HepG2 (cell line): ENCODE results near the gene CDT1. TPM values are rescaled to one million over a fixed set of nuclear protein-coding genes. Genes with fewer than 3 reads are reported as not detected.

ENCODE experiments used
- ATF1 ChIP-seq: IDR thresholded peaks from 2 replicates; pipeline ENCODE4 v1.6.1; 2016; ENCODE audit warnings: mild to moderate bottlenecking, control low read depth
- GATAD2A ChIP-seq: IDR thresholded peaks from 2 replicates; pipeline ENCODE4 v1.6.1; 2016
- MLLT10 ChIP-seq: sonication (generic); formaldehyde crosslinking; IDR thresholded peaks from 2 replicates; pipeline ENCODE4 v1.4.0; 2020; ENCODE audit warnings: missing genetic modification reagents
- NPAS2 ChIP-seq: sonication (generic); formaldehyde crosslinking; IDR thresholded peaks from 2 replicates; pipeline ENCODE4 v1.8.0; 2022; ENCODE audit warnings: mild to moderate bottlenecking, missing genetic modification reagents, borderline replicate concordance
- PAF1 ChIP-seq: IDR thresholded peaks from 2 replicates; pipeline ENCODE4 v1.6.1; 2016; ENCODE audit warnings: missing genetic modification reagents, missing compliant biosample characterization
- SMARCE1 ChIP-seq: fragments of 450-650 bp; IDR thresholded peaks from 2 replicates; pipeline ENCODE4 v1.6.1; 2017; ENCODE audit warnings: borderline replicate concordance
- SNAI1 ChIP-seq: sonication (generic); formaldehyde crosslinking; IDR thresholded peaks from 2 replicates; pipeline ENCODE4 v1.5.0; 2020; ENCODE audit warnings: mild to moderate bottlenecking, missing genetic modification reagents, borderline replicate concordance
- TBX3 ChIP-seq: fragments of 450-650 bp; IDR thresholded peaks from 2 replicates; pipeline ENCODE4 v1.6.1; 2017; ENCODE audit warnings: antibody characterized with exemption, mild to moderate bottlenecking, inconsistent platforms, borderline replicate concordance
- TGIF2 ChIP-seq: IDR thresholded peaks from 2 replicates; pipeline ENCODE4 v1.6.1; 2016; ENCODE audit warnings: control low read depth, missing compliant biosample characterization
- ZBTB21 ChIP-seq: sonication (generic); formaldehyde crosslinking; IDR thresholded peaks from 2 replicates; pipeline ENCODE4 v1.4.0; 2020; ENCODE audit warnings: missing genetic modification reagents
- ZNF367 ChIP-seq: sonication (generic); formaldehyde crosslinking; IDR thresholded peaks from 2 replicates; pipeline ENCODE4 v1.4.0; 2020; ENCODE audit warnings: missing genetic modification reagents, borderline replicate concordance
- ZSCAN29 ChIP-seq: sonication (generic); formaldehyde crosslinking; conservative IDR thresholded peaks from 2 replicates; pipeline ENCODE4 v1.4.0; 2020; ENCODE audit warnings: mild to moderate bottlenecking, missing genetic modification reagents
- ZSCAN31 ChIP-seq: sonication (generic); formaldehyde crosslinking; IDR thresholded peaks from 2 replicates; pipeline ENCODE4 v1.5.0; 2020; ENCODE audit warnings: low read depth, mild to moderate bottlenecking, missing genetic modification reagents
- polyA plus RNA-seq, 8 experiments: library from polyadenylated mRNA; depleted of rRNA in 3 of 8; stranded (reverse) in 7 of 8; unstranded in 1 of 8; fragments of >200 nt; fragmentation: Illumina TruSeq in 4 of 8; extraction: Trizol in 4 of 8; gene quantifications; 2 replicates each; pipeline versions ENCODE4 v1.2.1 to v1.2.3, GENCODE V29; 2011 to 2016; ENCODE audit warnings: low read depth in 4 of 8, missing spikeins in 1 of 8, mixed read lengths in 1 of 8; ENCODE audit not compliant: insufficient read depth in 1 of 8
- total RNA-seq, 5 experiments: library from RNA; depleted of rRNA; stranded (reverse); fragments of >200 nt; fragmentation: Illumina TruSeq; extraction: Trizol; gene quantifications; 2 replicates each; pipeline ENCODE4 v1.2.3, GENCODE V29; 2016; ENCODE audit warnings: low read depth in 1 of 5
- TF ChIP-seq, protein P1 (sequence below): sonication (generic); formaldehyde crosslinking; IDR thresholded peaks from 2 replicates; pipeline ENCODE4 v1.9.0; 2022; ENCODE audit warnings: low read depth, missing genetic modification reagents
- TF ChIP-seq, protein P2 (sequence below): IDR thresholded peaks from 2 replicates; pipeline ENCODE4 v1.6.1; 2016; ENCODE audit warnings: missing compliant biosample characterization, missing genetic modification reagents, borderline replicate concordance
- TF ChIP-seq, protein P3 (sequence below): sonication (generic); formaldehyde crosslinking; IDR thresholded peaks from 2 replicates; pipeline ENCODE4 v1.8.0; 2022; ENCODE audit warnings: mild to moderate bottlenecking, missing genetic modification reagents
- TF ChIP-seq, protein P4 (sequence below): sonication (generic); formaldehyde crosslinking; IDR thresholded peaks from 2 replicates; pipeline ENCODE4 v1.4.0; 2020; ENCODE audit warnings: mild to moderate bottlenecking, missing genetic modification reagents

Gene CDT1
- total and polyA plus RNA-seq, 2 of the 13 experiments (the other 11 are each of a cell fraction or from before 2014, with no cell fraction given): 23.1 to 23.8 TPM

DNA sequence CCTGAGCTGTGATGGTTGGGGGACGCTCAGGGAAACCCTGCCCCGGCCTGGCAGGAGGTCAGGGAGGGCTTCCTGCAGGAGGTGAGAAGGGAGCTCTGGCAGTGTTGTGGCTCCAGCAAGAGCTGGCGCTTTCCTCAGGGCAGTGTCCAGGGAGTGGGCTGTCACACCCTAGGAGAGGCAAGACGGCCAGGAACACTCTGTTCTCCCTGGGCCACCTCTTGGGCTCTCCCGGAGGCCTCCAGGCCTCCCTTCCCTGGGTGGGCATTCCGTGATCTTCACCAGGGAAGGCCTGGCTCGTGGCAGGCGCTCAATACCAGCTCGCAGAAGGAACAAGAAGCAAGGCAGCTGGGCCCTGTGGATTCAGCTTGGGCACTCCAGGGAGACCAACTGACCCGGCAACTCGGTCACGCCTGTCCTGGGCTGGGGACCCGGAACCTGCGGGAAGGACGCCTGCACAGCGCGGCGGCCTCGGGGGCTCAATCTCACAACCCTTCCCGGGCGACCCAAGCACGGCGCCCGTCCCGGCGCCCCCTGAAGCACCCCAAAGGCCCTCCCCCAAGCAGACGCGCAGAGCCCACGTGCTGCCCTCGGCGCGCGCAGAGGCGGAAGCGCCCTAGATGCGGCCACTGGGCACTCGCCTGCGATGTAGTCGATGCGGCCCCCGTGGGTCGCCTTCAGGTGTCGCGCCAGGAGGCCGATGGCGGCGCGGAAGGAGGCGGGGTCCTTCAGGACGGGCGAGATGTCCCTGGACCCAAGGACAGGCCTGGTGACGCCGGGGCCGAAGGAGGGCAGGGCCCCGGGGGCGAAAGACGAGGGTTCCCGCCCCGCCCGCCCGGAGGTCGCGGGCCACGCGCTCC is 7.6 kb downstream of the CDT1 start (continued):
- TF ChIP-seq, protein P1, sequence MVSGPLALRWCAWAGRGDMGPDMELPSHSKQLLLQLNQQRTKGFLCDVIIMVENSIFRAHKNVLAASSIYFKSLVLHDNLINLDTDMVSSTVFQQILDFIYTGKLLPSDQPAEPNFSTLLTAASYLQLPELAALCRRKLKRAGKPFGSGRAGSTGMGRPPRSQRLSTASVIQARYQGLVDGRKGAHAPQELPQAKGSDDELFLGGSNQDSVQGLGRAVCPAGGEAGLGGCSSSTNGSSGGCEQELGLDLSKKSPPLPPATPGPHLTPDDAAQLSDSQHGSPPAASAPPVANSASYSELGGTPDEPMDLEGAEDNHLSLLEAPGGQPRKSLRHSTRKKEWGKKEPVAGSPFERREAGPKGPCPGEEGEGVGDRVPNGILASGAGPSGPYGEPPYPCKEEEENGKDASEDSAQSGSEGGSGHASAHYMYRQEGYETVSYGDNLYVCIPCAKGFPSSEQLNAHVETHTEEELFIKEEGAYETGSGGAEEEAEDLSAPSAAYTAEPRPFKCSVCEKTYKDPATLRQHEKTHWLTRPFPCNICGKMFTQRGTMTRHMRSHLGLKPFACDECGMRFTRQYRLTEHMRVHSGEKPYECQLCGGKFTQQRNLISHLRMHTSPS (CRISPR knock-in tag): no peak; the same call in 1 of the 2 replicates
- TF ChIP-seq ZSCAN31 (CRISPR knock-in tag) (no peak), ZBTB21 (no peak), PAF1 (CRISPR knock-in tag) (no peak), ZSCAN29 (CRISPR knock-in tag) (no peak), GATAD2A (CRISPR knock-in tag) (no peak), TBX3 (no peak), SMARCE1 (no peak), MLLT10 (no peak), TGIF2 (CRISPR knock-in tag) (peak; percentile 81; the same call in 1 of the 2 replicates), ZNF367 (CRISPR knock-in tag) (peak; percentile 90; the same call in 1 of the 2 replicates), NPAS2 (no peak), ATF1 (CRISPR knock-in tag) (no peak), SNAI1 (CRISPR knock-in tag) (peak; percentile 67; the same call in 1 of the 2 replicates)
- TF ChIP-seq, protein P2, sequence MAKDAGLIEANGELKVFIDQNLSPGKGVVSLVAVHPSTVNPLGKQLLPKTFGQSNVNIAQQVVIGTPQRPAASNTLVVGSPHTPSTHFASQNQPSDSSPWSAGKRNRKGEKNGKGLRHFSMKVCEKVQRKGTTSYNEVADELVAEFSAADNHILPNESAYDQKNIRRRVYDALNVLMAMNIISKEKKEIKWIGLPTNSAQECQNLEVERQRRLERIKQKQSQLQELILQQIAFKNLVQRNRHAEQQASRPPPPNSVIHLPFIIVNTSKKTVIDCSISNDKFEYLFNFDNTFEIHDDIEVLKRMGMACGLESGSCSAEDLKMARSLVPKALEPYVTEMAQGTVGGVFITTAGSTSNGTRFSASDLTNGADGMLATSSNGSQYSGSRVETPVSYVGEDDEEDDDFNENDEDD: peak; percentile 71; the same call in 1 of the 2 replicates
- TF ChIP-seq, protein P3, sequence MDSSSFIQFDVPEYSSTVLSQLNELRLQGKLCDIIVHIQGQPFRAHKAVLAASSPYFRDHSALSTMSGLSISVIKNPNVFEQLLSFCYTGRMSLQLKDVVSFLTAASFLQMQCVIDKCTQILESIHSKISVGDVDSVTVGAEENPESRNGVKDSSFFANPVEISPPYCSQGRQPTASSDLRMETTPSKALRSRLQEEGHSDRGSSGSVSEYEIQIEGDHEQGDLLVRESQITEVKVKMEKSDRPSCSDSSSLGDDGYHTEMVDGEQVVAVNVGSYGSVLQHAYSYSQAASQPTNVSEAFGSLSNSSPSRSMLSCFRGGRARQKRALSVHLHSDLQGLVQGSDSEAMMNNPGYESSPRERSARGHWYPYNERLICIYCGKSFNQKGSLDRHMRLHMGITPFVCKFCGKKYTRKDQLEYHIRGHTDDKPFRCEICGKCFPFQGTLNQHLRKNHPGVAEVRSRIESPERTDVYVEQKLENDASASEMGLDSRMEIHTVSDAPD (CRISPR knock-in tag): no peak
- TF ChIP-seq, protein P4, sequence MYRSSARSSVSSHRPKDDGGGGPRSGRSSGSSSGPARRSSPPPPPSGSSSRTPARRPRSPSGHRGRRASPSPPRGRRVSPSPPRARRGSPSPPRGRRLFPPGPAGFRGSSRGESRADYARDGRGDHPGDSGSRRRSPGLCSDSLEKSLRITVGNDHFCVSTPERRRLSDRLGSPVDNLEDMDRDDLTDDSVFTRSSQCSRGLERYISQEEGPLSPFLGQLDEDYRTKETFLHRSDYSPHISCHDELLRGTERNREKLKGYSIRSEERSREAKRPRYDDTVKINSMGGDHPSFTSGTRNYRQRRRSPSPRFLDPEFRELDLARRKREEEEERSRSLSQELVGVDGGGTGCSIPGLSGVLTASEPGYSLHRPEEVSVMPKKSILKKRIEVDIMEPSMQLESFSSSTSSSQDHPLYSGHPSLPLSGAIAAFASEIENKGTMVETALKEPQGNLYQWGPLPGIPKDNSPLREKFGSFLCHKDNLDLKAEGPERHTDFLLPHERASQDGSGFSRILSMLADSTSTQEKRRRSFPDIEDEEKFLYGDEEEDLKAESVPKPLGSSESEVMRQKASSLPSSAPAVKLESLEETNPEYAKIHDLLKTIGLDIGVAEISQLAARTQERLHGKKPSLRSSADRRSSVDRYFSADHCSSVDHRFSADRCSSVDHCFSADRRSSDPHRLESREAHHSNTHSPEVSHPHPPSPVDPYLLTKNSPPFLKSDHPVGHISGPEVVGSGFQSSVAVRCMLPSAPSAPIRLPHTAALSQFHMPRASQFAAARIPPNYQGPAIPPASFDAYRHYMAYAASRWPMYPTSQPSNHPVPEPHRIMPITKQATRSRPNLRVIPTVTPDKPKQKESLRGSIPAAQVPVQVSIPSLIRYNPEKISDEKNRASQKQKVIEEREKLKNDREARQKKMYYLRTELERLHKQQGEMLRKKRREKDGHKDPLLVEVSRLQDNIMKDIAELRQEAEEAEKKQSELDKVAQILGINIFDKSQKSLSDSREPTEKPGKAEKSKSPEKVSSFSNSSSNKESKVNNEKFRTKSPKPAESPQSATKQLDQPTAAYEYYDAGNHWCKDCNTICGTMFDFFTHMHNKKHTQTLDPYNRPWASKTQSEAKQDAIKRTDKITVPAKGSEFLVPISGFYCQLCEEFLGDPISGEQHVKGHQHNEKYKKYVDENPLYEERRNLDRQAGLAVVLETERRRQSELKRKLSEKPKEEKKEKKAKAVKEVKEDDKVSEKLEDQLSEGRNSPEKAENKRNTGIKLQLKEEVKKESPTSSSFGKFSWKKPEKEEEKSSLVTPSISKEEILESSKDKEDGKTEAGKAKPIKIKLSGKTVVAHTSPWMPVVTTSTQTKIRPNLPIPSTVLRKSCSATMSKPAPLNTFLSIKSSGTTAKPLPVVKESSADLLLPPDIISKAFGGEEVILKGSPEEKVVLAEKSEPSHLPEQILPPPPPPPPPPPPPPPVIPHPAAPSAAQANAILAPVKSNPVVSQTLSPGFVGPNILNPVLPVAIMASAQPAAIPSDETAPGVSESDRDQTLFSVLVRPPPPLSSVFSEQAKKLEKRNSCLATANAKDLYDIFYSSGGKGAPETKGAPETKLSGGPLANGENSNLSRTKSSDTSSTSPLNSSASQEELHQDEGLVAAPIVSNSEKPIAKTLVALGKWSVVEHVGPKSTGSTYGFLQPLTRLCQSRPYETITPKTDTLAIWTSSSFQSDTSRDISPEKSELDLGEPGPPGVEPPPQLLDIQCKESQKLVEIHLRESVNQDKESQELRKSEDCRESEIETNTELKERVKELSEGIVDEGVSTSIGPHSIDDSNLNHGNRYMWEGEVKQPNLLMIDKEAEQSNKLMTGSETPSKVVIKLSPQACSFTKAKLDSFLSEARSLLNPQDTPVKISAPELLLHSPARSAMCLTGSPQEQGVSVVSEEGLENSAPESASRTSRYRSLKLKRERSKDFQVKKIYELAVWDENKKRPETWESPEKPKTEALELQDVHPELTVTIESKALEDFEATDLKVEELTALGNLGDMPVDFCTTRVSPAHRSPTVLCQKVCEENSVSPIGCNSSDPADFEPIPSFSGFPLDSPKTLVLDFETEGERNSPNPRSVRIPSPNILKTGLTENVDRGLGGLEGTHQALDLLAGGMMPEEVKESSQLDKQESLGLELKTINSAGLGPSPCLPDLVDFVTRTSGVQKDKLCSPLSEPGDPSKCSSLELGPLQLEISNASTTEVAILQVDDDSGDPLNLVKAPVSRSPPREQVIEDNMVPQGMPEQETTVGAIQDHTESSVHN: peak; percentile 56; the same call in 1 of the 2 replicates
